GM19452 (cell line): ENCODE data around the gene ABHD10.
"Not testable (repeated sequence)": the region's sequence is repeated elsewhere in the genome, so short reads cannot be mapped to it uniquely, and the experiment has no call there.

Source experiments
- ATAC-seq: cut with Tn5 transposase; IDR thresholded peaks from one replicate; pipeline ENCODE4 v1.9.1; 2021; ENCODE audit not compliant: unreplicated experiment

ABHD10 gene

DNA sequence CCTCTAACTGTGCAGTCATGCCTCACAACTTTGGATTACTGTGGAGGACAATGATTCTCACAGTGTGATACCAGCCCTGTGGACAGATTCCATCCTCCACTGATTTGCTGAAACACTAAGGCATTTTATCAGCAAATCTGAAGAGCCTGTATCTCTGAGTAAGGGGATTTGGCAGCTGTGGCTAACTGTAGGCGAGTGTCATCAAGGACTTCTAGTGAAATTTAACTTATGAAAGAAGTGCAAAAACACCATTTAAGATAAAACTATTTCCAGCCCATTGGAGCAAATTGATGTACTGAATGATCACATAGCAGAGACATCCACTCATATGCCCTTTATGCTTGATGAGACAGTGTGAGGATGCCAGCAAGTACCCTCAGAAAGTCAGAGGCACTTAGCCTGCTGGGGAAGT is 41.9 kb downstream of the ABHD10 start:
- no peak for ATAC-seq

DNA sequence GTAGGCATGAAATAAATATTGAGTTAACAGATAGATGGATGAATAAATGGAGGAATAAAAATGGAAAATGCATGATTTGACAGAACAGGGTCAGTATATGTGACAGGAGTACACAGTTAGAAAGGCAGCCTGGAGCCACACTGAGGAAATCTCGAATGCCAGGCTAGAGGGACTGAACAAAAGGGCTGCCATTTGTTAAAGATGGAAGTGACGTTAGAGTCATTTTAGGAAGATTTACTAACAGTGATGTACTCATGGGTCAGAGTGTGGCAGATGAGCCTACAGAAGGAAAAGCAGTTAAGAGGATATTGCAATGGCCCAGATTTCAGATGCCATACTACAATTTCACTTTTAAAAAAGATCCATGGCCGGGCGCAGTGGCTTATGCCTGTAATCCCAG is 48.3 kb downstream of the ABHD10 start:
- ATAC-seq: no peak

DNA sequence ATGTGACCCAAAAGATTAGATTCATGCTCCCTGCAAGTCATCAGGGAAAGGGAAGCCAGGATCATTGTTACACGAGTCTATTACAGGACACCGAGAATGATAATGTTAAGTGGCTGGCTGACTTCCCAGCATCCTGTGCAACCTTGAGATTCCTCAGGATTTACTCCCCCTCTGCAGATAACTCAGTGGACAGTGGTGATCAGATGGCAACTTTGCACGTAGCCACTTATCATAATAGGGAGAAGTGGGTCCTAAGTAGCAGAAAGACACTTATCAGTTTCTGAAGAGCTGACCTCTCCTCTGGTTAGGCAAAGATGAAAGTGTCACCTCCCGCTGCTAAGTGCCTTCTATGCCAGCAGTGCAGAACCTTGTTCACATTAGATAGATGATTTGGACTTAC is 49.0 kb downstream of the ABHD10 start:
- ATAC-seq: no peak

DNA sequence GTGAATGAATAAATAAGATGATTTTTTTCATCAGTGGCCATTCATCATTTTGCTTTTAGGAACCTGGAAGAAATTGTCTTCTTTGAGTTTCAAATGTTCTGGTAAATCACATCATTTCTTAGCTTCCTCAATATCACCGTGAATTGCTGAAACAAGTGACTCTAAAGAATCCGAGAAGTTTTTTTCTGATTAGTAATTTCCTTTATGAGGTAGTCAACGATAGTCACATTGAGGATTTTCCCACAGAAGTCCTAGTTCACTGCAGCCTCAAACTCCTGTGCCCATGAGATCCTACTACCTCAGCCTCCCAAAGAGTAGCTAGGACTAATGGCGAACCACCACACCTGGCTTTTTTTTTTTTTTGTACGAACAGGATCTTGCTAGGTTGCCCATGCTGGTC is 52.1 kb downstream of the ABHD10 start:
- ATAC-seq: no peak

- ATAC-seq: no peak
Observed at GRCh38 chr3:112032098-112032731, 53.4 kb downstream of the ABHD10 start.

- no peak for ATAC-seq
Observed at GRCh38 chr3:112034436-112034835, 55.6 kb downstream of the ABHD10 start, which contains the start of gene TMPRSS7. TSS of gene TMPRSS7 (plus strand) at chr3:112034736. CDS start at chr3:112034846, 110 bp downstream.

GRCh38 chr3:112035241-112035640 is 56.4 kb downstream of the ABHD10 start:
- ATAC-seq: no peak

DNA sequence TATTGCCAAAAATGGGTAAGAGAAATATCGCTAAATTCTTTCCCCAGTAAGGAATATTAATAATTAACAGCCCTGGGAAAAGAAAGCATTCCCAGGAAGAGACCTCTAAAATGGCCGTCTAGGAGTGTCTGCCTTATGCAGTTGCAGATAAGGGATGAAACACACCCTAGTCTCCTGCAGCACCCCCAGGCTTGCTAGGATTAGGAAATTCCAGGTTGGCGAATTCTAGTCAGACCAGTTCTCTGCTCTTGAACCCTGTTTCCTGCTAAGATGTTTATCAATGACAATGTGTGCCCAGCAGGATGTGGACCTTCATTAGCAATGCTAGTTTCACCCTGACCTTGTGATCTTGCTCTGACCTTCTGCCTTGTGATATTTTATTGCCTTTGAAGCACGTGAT is 58.4 kb downstream of the ABHD10 start:
- ATAC-seq: not testable (repeated sequence)

GRCh38 chr3:112038863-112039262 is 60.0 kb downstream of the ABHD10 start:
- no peak for ATAC-seq

GRCh38 chr3:112041321-112041720 is 62.5 kb downstream of the ABHD10 start:
- ATAC-seq: no peak

- ATAC-seq: no peak
Observed at GRCh38 chr3:112042842-112043280, 64.0 kb downstream of the ABHD10 start.
